ENCODE results near the gene NFATC1. TPM values are rescaled to one million over a fixed set of nuclear protein-coding genes. Genes with fewer than 3 reads are reported as not detected.

The NFATC1 gene
- total RNA-seq, 2 donors from 2014 or later, result 1.6 to 4.3 TPM

- TF ChIP-seq CTCF (IDR thresholded peaks at IDR 0.05), result no peak
- intact Hi-C loops (cut with DNase I), result no loop called here
Measured at GRCh38 chr18:79354350-79354749, 41.4 kb upstream of the NFATC1 start.

DNA sequence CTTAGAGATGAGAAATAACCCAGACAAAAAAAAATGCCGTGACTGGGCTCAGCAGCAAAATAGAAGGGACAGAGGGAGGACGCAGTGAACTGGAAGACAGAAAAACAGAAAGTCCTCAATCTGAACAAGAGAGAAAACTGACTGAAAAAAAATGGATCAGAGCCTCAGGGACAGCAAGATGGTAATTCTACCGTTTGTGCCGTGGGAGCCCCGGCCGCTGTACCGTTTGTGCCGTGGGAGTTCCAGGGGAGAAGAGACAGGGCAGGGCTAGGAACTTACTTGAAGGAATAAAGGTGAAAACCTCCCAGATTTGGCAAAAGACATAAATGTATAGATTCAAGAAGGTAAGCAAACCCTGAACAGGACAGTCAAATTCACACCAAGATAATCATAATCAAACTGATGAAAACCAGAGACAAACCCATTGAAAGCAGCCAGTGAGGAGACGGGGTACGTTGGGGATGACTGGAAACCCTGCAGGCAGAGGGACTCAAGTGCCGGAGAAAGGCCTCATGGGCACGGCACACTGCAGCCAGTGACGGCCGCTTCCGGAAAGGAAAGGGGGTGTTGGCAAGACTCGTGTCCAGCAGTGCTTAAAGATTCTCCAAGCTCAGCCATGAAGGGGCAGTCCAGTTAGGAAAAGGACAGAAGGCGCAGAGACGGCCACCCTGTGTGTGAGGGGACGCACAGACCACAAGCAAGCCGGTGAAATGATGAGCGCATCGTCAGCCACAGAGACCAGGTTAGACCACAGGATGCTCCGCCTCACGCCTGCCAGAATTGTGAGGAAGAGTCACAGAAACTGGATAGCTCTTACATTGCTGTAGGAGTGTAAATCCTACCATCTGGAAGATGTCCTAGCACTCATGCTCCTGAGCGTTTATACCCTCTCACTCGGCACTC is 40.0 kb upstream of the NFATC1 start:
- Histone ChIP-seq H3K27ac (no peak overlapping the region), H3K9me3 (no peaks in the 10 kb centered on the region), H3K27me3 (no peaks in the 10 kb centered on the region), H3K4me3 (no peak overlapping the region), H3K36me3 (no peaks in the 10 kb centered on the region), H3K4me1 (no peaks in the 10 kb centered on the region), H3K9ac (ENCODE audit: low read depth in 2 of 2, low read length in 2 of 2) (no peak overlapping the region)
- intact Hi-C loops (cut with DNase I), result no loop called here
- no peak for TF ChIP-seq CTCF (IDR thresholded peaks at IDR 0.05)
- no peak for DNase-seq

More at GRCh38 chr18:79354350-79354749, 41.4 kb upstream of the NFATC1 start:
- Histone ChIP-seq H3K9me3 (no peaks in the 10 kb centered on the region), H3K9ac (ENCODE audit: low read depth in 2 of 2, low read length in 2 of 2) (no peak overlapping the region), H3K27ac (no peak overlapping the region), H3K4me3 (no peak overlapping the region), H3K36me3 (no peaks in the 10 kb centered on the region), H3K27me3 (no peaks in the 10 kb centered on the region), H3K4me1 (no peaks in the 10 kb centered on the region)
- DNase-seq, result no peak

DNA sequence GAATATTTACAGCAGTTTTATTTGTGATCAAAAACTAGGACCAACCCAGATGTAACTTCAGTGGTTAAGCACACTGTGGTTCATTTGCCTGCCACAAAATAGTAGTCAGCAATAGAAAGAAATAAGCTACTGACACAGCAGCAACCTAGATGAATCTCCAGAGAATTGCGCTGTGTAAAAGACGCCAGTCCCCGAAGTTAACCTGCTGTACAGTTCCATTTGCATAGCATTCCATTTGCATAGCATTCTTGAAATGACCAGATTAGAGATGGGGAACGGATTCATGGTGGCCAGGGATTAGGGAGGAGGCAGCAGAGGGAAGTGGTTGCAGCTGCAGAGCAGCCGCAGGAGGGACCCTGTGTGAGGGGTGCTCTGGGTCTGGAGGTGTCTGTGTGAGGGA is 39.3 kb upstream of the NFATC1 start:
- Histone ChIP-seq H3K36me3 (no peaks in the 10 kb centered on the region), H3K9ac (ENCODE audit: low read depth in 2 of 2, low read length in 2 of 2) (no peak overlapping the region), H3K4me3 (no peak overlapping the region), H3K4me1 (no peaks in the 10 kb centered on the region), H3K27ac (no peak overlapping the region), H3K27me3 (no peaks in the 10 kb centered on the region), H3K9me3 (no peaks in the 10 kb centered on the region)
- DNase-seq, result no peak
- intact Hi-C loops (cut with DNase I), result no loop called here
- no peak for TF ChIP-seq CTCF (IDR thresholded peaks at IDR 0.05)

DNA sequence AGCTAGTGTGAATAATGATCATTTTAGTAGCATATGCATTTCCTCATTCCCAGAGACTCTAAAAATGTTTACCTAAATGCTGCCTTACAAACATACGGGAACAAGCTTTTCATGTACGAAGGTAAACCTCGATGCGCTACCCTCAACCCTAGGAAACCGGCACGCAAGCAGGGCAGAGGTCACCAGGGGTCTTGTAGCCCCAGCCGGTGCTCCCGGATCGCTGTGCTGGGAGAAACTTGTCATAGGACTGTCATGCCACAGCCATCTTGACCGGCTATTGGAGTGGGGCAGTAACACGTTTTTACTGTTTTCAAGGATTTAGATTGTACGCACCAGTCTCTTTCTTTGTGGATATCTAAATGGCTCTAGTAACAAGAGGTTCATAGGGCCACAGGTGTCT is 34.8 kb upstream of the NFATC1 start:
- Histone ChIP-seq H3K4me1 (no peaks in the 10 kb centered on the region), H3K9ac (ENCODE audit: low read depth in 2 of 2, low read length in 2 of 2) (no peak overlapping the region), H3K9me3 (no peaks in the 10 kb centered on the region), H3K4me3 (no peak overlapping the region), H3K36me3 (no peaks in the 10 kb centered on the region), H3K27ac (no peak overlapping the region), H3K27me3 (no peaks in the 10 kb centered on the region)
- no peak for TF ChIP-seq CTCF (IDR thresholded peaks at IDR 0.05)
- intact Hi-C loops (cut with DNase I), result no loop called here
- DNase-seq, result no peak

GRCh38 chr18:79361766-79362522 is 33.8 kb upstream of the NFATC1 start:
- Histone ChIP-seq H3K9ac (ENCODE audit: low read depth in 2 of 2, low read length in 2 of 2) (no peak overlapping the region), H3K27ac (no peak overlapping the region), H3K4me3 (no peak overlapping the region), H3K36me3 (no peaks in the 10 kb centered on the region), H3K27me3 (no peaks in the 10 kb centered on the region), H3K4me1 (no peaks in the 10 kb centered on the region), H3K9me3 (no peaks in the 10 kb centered on the region)
- intact Hi-C loops (cut with DNase I), result no loop called here
- DNase-seq, result no peak
- TF ChIP-seq CTCF (IDR thresholded peaks at IDR 0.05), result no peak
